ENCODE measurements around the gene OGFR. TPM values are rescaled to one million over a fixed set of nuclear protein-coding genes. Genes with fewer than 3 reads are reported as not detected.
"Not testable (repeated sequence)": the region's sequence is repeated elsewhere in the genome, so short reads cannot be mapped to it uniquely, and the experiment has no call there.

OGFR gene
- total RNA-seq, 1 donor: 31.0 TPM

- no peak for DNase-seq (ENCODE audit: low read depth)
- TF ChIP-seq CTCF (IDR thresholded peaks at IDR 0.05; ENCODE audit: insufficient read depth, low read length): no peak
- no peak overlapping the region for H3K4me3 ChIP-seq (ENCODE audit: low read depth, low read length)
These were observed 44.8 kb downstream of the OGFR start for GRCh38 chr20:62849431-62849830.

- H3K4me3 ChIP-seq (ENCODE audit: low read depth, low read length): no peak overlapping the region
- no peak for TF ChIP-seq CTCF (IDR thresholded peaks at IDR 0.05; ENCODE audit: insufficient read depth, low read length)
- no peak for DNase-seq (ENCODE audit: low read depth)
These were observed 45.8 kb downstream of the OGFR start for GRCh38 chr20:62850333-62850974.

- TF ChIP-seq CTCF (IDR thresholded peaks at IDR 0.05; ENCODE audit: insufficient read depth, low read length): no peak
These were observed 47.6 kb downstream of the OGFR start for GRCh38 chr20:62852196-62852595.

GRCh38 chr20:62852841-62853240 is 48.2 kb downstream of the OGFR start:
- no peak overlapping the region for H3K4me3 ChIP-seq (ENCODE audit: low read depth, low read length)
- DNase-seq (ENCODE audit: low read depth): no peak
- no peak for TF ChIP-seq CTCF (IDR thresholded peaks at IDR 0.05; ENCODE audit: insufficient read depth, low read length)

More at GRCh38 chr20:62852196-62852595, 47.6 kb downstream of the OGFR start:
- DNase-seq (ENCODE audit: low read depth): no peak
- no peak overlapping the region for H3K4me3 ChIP-seq (ENCODE audit: low read depth, low read length)

GRCh38 chr20:62853304-62853703 is 48.7 kb downstream of the OGFR start:
- not testable (repeated sequence) for H3K4me3 ChIP-seq (ENCODE audit: low read depth, low read length)

GRCh38 chr20:62854121-62854520 is 49.5 kb downstream of the OGFR start:
- no peak overlapping the region for H3K4me3 ChIP-seq (ENCODE audit: low read depth, low read length)
- DNase-seq (ENCODE audit: low read depth): no peak
- TF ChIP-seq CTCF (IDR thresholded peaks at IDR 0.05; ENCODE audit: insufficient read depth, low read length): no peak

More at GRCh38 chr20:62853304-62853703, 48.7 kb downstream of the OGFR start:
- DNase-seq (ENCODE audit: low read depth): not testable (repeated sequence)

GRCh38 chr20:62855120-62855519 is 50.5 kb downstream of the OGFR start:
- no peak overlapping the region for H3K4me3 ChIP-seq (ENCODE audit: low read depth, low read length)
- DNase-seq (ENCODE audit: low read depth): no peak
- no peak for TF ChIP-seq CTCF (IDR thresholded peaks at IDR 0.05; ENCODE audit: insufficient read depth, low read length)

All from fibroblast of the aortic adventitia (primary cell).